DND-41 (cell line): ENCODE data around the gene PLD1.

Source experiments
- ATAC-seq: fragments of 200-7000 bp; cut with Tn5 transposase; 3 replicates; pipeline ENCODE4 v1.9.1; 2021; ENCODE audit warnings: low read depth; ENCODE audit not compliant: insufficient read depth
- DNase-seq: peaks from one replicate; pipeline ENCODE4 v3.0.0-alpha.2; 2020
- H2AFZ ChIP-seq: 2 replicates; pipeline ENCODE4 v1.6.0; 2012; ENCODE audit warnings: low read depth, low read length
- H3K27ac ChIP-seq: 2 replicates; pipeline ENCODE4 v1.5.1; 2012; ENCODE audit warnings: low read length, inconsistent platforms
- H3K27me3 ChIP-seq: fragments of 200-600 bp; sonication (generic); 2 replicates; pipeline ENCODE4 v1.6.0; 2012; ENCODE audit warnings: low read length, mild to moderate bottlenecking, inconsistent platforms; ENCODE audit not compliant: insufficient read depth, poor library complexity
- H3K36me3 ChIP-seq: 2 replicates; pipeline ENCODE4 v1.5.1; 2012; ENCODE audit warnings: low read length, inconsistent platforms; ENCODE audit not compliant: insufficient read depth
- H3K4me1 ChIP-seq: 2 replicates; pipeline ENCODE4 v1.5.1; 2012; ENCODE audit warnings: mild to moderate bottlenecking, low read length; ENCODE audit not compliant: insufficient read depth
- H3K4me2 ChIP-seq: 2 replicates; pipeline ENCODE4 v1.6.0; 2012; ENCODE audit warnings: mild to moderate bottlenecking, moderate library complexity, low read length, inconsistent platforms; ENCODE audit not compliant: insufficient read depth
- H3K4me3 ChIP-seq, 2 experiments: fragments of 200-600 bp in 1 of 2; shearing (Covaris generic) in 1 of 2; 2 replicates each; pipeline ENCODE4 v1.5.1; 2012 to 2016; ENCODE audit warnings: inconsistent platforms in 2 of 2, low read length in 2 of 2, mild to moderate bottlenecking in 2 of 2, low read depth in 1 of 2, moderate library complexity in 1 of 2
- H3K79me2 ChIP-seq: 2 replicates; pipeline ENCODE4 v1.6.0; 2012; ENCODE audit warnings: low read length, inconsistent platforms; ENCODE audit not compliant: insufficient read depth
- H3K9ac ChIP-seq: 2 replicates; pipeline ENCODE4 v1.6.0; 2012; ENCODE audit warnings: low read depth, mild to moderate bottlenecking, inconsistent platforms, low read length, moderate library complexity
- H3K9me3 ChIP-seq: 2 replicates; pipeline ENCODE4 v1.5.1; 2012; ENCODE audit warnings: low read length, moderate library complexity, mild to moderate bottlenecking, inconsistent platforms; ENCODE audit not compliant: insufficient read depth, severe bottlenecking
- H4K20me1 ChIP-seq: 2 replicates; pipeline ENCODE4 v1.6.0; 2012; ENCODE audit warnings: low read length; ENCODE audit not compliant: insufficient read depth
- EZH2 ChIP-seq: IDR thresholded peaks from 3 replicates; pipeline ENCODE4 v1.6.1; 2012; ENCODE audit warnings: borderline replicate concordance, low read depth, mild to moderate bottlenecking, moderate library complexity, low read length, inconsistent platforms; ENCODE audit not compliant: severe bottlenecking
- TF ChIP-seq, protein P1 (sequence below): IDR thresholded peaks from 2 replicates; pipeline ENCODE4 v1.5.1; 2012; ENCODE audit warnings: borderline replicate concordance, low read length, moderate library complexity, mild to moderate bottlenecking; ENCODE audit not compliant: poor library complexity, severe bottlenecking; ENCODE audit errors: extremely low read depth

PLD1 gene

DNA sequence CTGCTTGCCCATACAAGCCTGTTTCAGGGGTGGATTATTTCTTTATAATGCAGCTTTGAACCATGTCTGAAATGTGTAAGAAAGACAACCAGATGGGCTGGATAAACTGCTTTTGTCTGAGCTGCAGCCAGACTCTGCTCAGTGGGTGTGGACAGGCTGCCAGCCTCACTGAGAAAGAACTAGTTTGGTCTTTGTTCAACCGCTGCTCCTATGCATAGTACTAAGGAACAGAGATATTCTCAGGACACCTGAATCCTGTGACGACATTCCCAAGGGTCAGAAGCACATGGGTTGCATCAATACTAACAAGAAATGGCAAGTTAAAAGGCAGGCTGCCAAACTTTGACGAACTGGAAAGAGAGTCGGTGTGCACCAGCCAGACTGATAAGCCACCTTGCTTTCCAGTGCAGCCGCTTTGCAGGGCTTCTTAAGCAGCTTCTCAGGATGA lies 57.2 kb downstream of the PLD1 start:
- TF ChIP-seq, protein P1, sequence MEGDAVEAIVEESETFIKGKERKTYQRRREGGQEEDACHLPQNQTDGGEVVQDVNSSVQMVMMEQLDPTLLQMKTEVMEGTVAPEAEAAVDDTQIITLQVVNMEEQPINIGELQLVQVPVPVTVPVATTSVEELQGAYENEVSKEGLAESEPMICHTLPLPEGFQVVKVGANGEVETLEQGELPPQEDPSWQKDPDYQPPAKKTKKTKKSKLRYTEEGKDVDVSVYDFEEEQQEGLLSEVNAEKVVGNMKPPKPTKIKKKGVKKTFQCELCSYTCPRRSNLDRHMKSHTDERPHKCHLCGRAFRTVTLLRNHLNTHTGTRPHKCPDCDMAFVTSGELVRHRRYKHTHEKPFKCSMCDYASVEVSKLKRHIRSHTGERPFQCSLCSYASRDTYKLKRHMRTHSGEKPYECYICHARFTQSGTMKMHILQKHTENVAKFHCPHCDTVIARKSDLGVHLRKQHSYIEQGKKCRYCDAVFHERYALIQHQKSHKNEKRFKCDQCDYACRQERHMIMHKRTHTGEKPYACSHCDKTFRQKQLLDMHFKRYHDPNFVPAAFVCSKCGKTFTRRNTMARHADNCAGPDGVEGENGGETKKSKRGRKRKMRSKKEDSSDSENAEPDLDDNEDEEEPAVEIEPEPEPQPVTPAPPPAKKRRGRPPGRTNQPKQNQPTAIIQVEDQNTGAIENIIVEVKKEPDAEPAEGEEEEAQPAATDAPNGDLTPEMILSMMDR: no peak
- TF ChIP-seq EZH2: no peak
- Histone ChIP-seq H3K9ac (no peak overlapping the region), H4K20me1 (no peaks in the 10 kb centered on the region), H2AFZ (no peak overlapping the region), H3K4me1 (no peaks in the 10 kb centered on the region), H3K27ac (no peak overlapping the region), H3K9me3 (no peaks in the 10 kb centered on the region), H3K4me3 (no peak overlapping the region), H3K79me2 (no peaks in the 10 kb centered on the region), H3K36me3 (no peaks in the 10 kb centered on the region), H3K27me3 (peaks cover 20% of the 10 kb centered on the region), H3K4me2 (no peak overlapping the region)
- no peak for DNase-seq
- ATAC-seq: no peak

DNA sequence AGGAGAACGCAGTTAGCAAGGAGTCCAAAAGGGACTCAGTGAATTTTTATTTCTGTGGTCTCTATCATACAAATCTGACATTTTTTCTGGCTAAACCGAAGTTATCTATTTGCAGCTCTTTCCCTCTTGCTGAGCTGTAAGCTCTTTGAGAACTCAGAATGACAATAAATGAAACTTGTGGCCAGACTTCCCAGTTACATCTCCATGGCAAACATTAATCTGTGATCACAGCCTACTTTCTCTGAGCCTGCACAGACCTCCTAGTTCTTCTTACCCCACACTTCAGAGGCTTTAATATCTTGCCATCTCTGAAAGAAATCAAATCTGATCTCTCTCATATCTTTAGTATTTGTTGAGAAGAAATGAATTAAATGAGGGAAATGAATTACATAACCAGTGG lies 58.0 kb downstream of the PLD1 start:
- Histone ChIP-seq H3K27ac (no peak overlapping the region), H3K4me3 (no peak overlapping the region), H3K9me3 (no peaks in the 10 kb centered on the region), H3K79me2 (no peaks in the 10 kb centered on the region), H3K36me3 (no peaks in the 10 kb centered on the region), H3K27me3 (peaks cover 18% of the 10 kb centered on the region), H3K9ac (no peak overlapping the region), H3K4me2 (no peak overlapping the region), H3K4me1 (no peaks in the 10 kb centered on the region), H2AFZ (no peak overlapping the region), H4K20me1 (no peaks in the 10 kb centered on the region)
- TF ChIP-seq EZH2: no peak
- TF ChIP-seq, protein P1: no peak
- no peak for ATAC-seq
- DNase-seq: no peak

DNA sequence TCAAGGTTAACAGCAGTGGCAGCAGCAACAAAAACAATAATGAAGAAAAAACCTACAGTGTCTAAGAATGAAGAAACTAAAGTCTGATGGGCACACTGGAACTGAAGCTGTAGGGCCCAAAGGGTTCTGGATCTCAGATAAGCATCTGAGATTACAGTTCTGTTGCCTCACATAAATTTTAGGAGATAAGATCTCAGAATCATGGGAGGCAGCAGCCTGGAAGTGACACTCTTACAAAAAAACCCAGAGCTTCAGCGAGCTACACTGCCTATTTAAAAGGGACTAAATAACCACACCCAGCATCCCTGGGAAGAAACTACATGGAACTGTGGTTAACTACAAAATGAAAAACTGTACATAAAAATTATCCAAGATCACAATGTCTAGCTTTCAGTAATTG lies 61.2 kb downstream of the PLD1 start:
- H3K79me2 ChIP-seq: no peaks in the 10 kb centered on the region
- ATAC-seq (no peak), DNase-seq (no peak)
- no peak overlapping the region for H3K4me3 ChIP-seq
- no peaks in the 10 kb centered on the region for H3K4me1 ChIP-seq
- peaks cover 7% of the 10 kb centered on the region for H3K27me3 ChIP-seq
- H3K36me3 ChIP-seq: no peaks in the 10 kb centered on the region
- TF ChIP-seq, protein P1: no peak
- TF ChIP-seq EZH2: no peak
- H3K27ac ChIP-seq: no peak overlapping the region
- H3K9ac ChIP-seq: no peak overlapping the region
- no peaks in the 10 kb centered on the region for H4K20me1 ChIP-seq
- no peaks in the 10 kb centered on the region for H3K9me3 ChIP-seq
- no peak overlapping the region for H2AFZ ChIP-seq
- no peak overlapping the region for H3K4me2 ChIP-seq
